H1 (cell line): Measurements from ENCODE around the gene PLCL2. TPM values are rescaled to one million over a fixed set of nuclear protein-coding genes. Genes with fewer than 3 reads are reported as not detected.

Experiments used
- CTCF ChIA-PET: fragments of 300-600 bp; sonication (Branson Sonifier 250); formaldehyde crosslinking; loops from one replicate; lab custom pipeline; 2021; ENCODE audit not compliant: partially characterized antibody; lab: Charles Lee
- POLR2A ChIA-PET: fragments of 300-600 bp; sonication (Branson Sonifier 250); formaldehyde crosslinking; loops from one replicate; lab custom pipeline; 2021; ENCODE audit warnings: inconsistent platforms; ENCODE audit not compliant: partially characterized antibody; lab: Charles Lee
- DNase-seq, 2 experiments: peaks; one replicate each; pipeline versions ENCODE4 v3.0.0 to v3.0.0-alpha.2; 2010 to 2022; ENCODE audit warnings: low spot score in 2 of 2, low read depth in 1 of 2, mixed read lengths in 1 of 2
- FAIRE-seq: peaks from 2 replicates; lab custom pipeline; 2011; peaks lifted over from hg19 to GRCh38; lab: Jason Lieb, UNC
- H2AFZ ChIP-seq: 2 replicates; pipeline ENCODE4 v1.8.1; 2012; ENCODE audit warnings: low read length, inconsistent platforms
- H2AK5ac ChIP-seq: 2 replicates; pipeline ENCODE4 v1.6.1; 2013; ENCODE audit warnings: low read depth, low read length
- H2BK120ac ChIP-seq: replicated peaks from 2 replicates; pipeline ENCODE3; 2013; ENCODE audit warnings: low read depth, low read length, inconsistent platforms
- H2BK12ac ChIP-seq: 2 replicates; pipeline ENCODE4 v1.6.1; 2013; ENCODE audit warnings: low read depth, low read length
- H2BK15ac ChIP-seq: 2 replicates; pipeline ENCODE4 v1.6.1; 2013; ENCODE audit warnings: low read length
- H2BK20ac ChIP-seq: 2 replicates; pipeline ENCODE4 v1.6.1; 2013; ENCODE audit warnings: low read length
- H2BK5ac ChIP-seq: 2 replicates; pipeline ENCODE4 v1.6.1; 2013; ENCODE audit warnings: low read depth, low read length
- H3K14ac ChIP-seq: 2 replicates; pipeline ENCODE4 v1.6.1; 2013; ENCODE audit warnings: inconsistent platforms; ENCODE audit not compliant: insufficient read length
- H3K18ac ChIP-seq: 2 replicates; pipeline ENCODE4 v1.6.1; 2013; ENCODE audit warnings: low read length; ENCODE audit errors: extremely low read depth
- H3K23ac ChIP-seq: 2 replicates; pipeline ENCODE4 v1.6.1; 2013; ENCODE audit warnings: inconsistent platforms; ENCODE audit not compliant: insufficient read length
- H3K23me2 ChIP-seq: 2 replicates; pipeline ENCODE4 v1.6.1; 2013; ENCODE audit warnings: low read depth, low read length
- H3K27ac ChIP-seq: 2 replicates; pipeline ENCODE4 v1.6.1; 2011; ENCODE audit warnings: low read depth, low read length, inconsistent platforms
- H3K27me3 ChIP-seq, 4 experiments: replicated peaks in 1 of 4; 1 replicate in 1 of 4; 2 replicates in 3 of 4; pipeline versions ENCODE4 v1.6.1 to v1.8.1; 2011 to 2013; ENCODE audit warnings: low read length in 3 of 4, mild to moderate bottlenecking in 3 of 4, inconsistent platforms in 2 of 4, mixed read lengths in 2 of 4, moderate library complexity in 1 of 4; ENCODE audit not compliant: control insufficient read depth in 3 of 4, insufficient read depth in 3 of 4; ENCODE audit errors: extremely low read depth in 1 of 4
- H3K36me3 ChIP-seq, 4 experiments: 2 replicates each; pipeline versions ENCODE4 v1.6.1 to v1.8.1; 2011 to 2013; ENCODE audit warnings: mild to moderate bottlenecking in 4 of 4, low read length in 3 of 4, moderate library complexity in 2 of 4, control low read depth in 1 of 4, inconsistent platforms in 1 of 4; ENCODE audit not compliant: insufficient read depth in 4 of 4, control insufficient read depth in 2 of 4
- H3K4ac ChIP-seq: replicated peaks from 2 replicates; pipeline ENCODE3; 2013; ENCODE audit warnings: low read length, low read depth, mixed read lengths, inconsistent platforms; ENCODE audit not compliant: insufficient read length
- H3K4me1 ChIP-seq, 4 experiments: replicated peaks in 1 of 4; 1 replicate in 1 of 4; 2 replicates in 3 of 4; pipeline versions ENCODE4 v1.6.1 to v1.8.1; 2011 to 2013; ENCODE audit warnings: low read length in 3 of 4, inconsistent platforms in 2 of 4, mixed read lengths in 1 of 4; ENCODE audit not compliant: insufficient read depth in 4 of 4, control insufficient read depth in 3 of 4
- H3K4me2 ChIP-seq, 2 experiments: 2 replicates each; pipeline versions ENCODE4 v1.6.1 to v1.8.1; 2011 to 2013; ENCODE audit warnings: low read depth in 2 of 2, low read length in 2 of 2, control low read depth in 1 of 2, inconsistent platforms in 1 of 2, mild to moderate bottlenecking in 1 of 2; ENCODE audit not compliant: insufficient read depth in 1 of 2
- H3K4me3 ChIP-seq, 4 experiments: fragments of 200-600, 300-600 bp in 1 of 4; sonication (generic), shearing (Covaris generic), sonication (Bioruptor Twin) in 1 of 4; 2 replicates each; pipeline versions ENCODE4 v1.5.1 to v1.8.1; 2011 to 2016; ENCODE audit warnings: low read length in 4 of 4, low read depth in 3 of 4, control low read depth in 2 of 4, inconsistent platforms in 2 of 4, mild to moderate bottlenecking in 2 of 4, mixed read lengths in 1 of 4, moderate library complexity in 1 of 4; ENCODE audit not compliant: insufficient read depth in 2 of 4; ENCODE audit errors: extremely low read depth in 1 of 4
- H3K56ac ChIP-seq: replicated peaks from 2 replicates; pipeline ENCODE3; 2013; ENCODE audit warnings: low read depth, mild to moderate bottlenecking, mixed read lengths, low read length, inconsistent platforms; ENCODE audit not compliant: insufficient read length
- H3K79me1 ChIP-seq: 2 replicates; pipeline ENCODE4 v1.6.1; 2013; ENCODE audit warnings: low read depth, low read length, control low read depth
- H3K79me2 ChIP-seq, 2 experiments: 2 replicates each; pipeline versions ENCODE4 v1.6.1 to v1.8.1; 2012 to 2013; ENCODE audit warnings: low read length in 2 of 2, mild to moderate bottlenecking in 2 of 2, inconsistent platforms in 1 of 2; ENCODE audit not compliant: insufficient read depth in 2 of 2, control insufficient read depth in 1 of 2
- H3K9ac ChIP-seq, 4 experiments: replicated peaks in 1 of 4; 1 replicate in 1 of 4; 2 replicates in 3 of 4; pipeline versions ENCODE4 v1.6.1 to v1.8.1; 2011 to 2013; ENCODE audit warnings: low read depth in 3 of 4, low read length in 3 of 4, control low read depth in 2 of 4, mild to moderate bottlenecking in 2 of 4, moderate library complexity in 2 of 4, inconsistent platforms in 1 of 4; ENCODE audit errors: extremely low read depth in 1 of 4
- H3K9me3 ChIP-seq, 2 experiments: 2 replicates each; pipeline versions ENCODE4 v1.6.1 to v1.8.1; 2012 to 2013; ENCODE audit warnings: mild to moderate bottlenecking in 2 of 2, moderate library complexity in 2 of 2, control low read depth in 1 of 2, inconsistent platforms in 1 of 2, low read depth in 1 of 2, low read length in 1 of 2, mixed read lengths in 1 of 2; ENCODE audit not compliant: insufficient read depth in 2 of 2
- H4K20me1 ChIP-seq, 2 experiments: replicated peaks in 1 of 2; 2 replicates each; pipeline versions ENCODE3 to v1.8.1; 2011 to 2013; ENCODE audit warnings: inconsistent platforms in 2 of 2, low read length in 2 of 2, mild to moderate bottlenecking in 1 of 2; ENCODE audit not compliant: insufficient read depth in 2 of 2, control insufficient read depth in 1 of 2
- H4K5ac ChIP-seq: 2 replicates; pipeline ENCODE4 v1.6.1; 2013; ENCODE audit warnings: low read length, low read depth, mixed read lengths, inconsistent platforms; ENCODE audit not compliant: insufficient read length
- H4K8ac ChIP-seq: 2 replicates; pipeline ENCODE4 v1.8.0; 2013; ENCODE audit warnings: mild to moderate bottlenecking, moderate library complexity, low read length, inconsistent platforms; ENCODE audit not compliant: insufficient read depth; ENCODE audit errors: extremely low read depth
- H4K91ac ChIP-seq: replicated peaks from 2 replicates; pipeline ENCODE3; 2013; ENCODE audit warnings: low read length, mixed read lengths, inconsistent platforms; ENCODE audit not compliant: insufficient read length
- BCL11A ChIP-seq, 2 experiments: IDR thresholded peaks; one replicate each; pipeline ENCODE4 v1.6.1; 2011; ENCODE audit warnings: low read depth in 2 of 2, low read length in 2 of 2, mild to moderate bottlenecking in 2 of 2
- BRCA1 ChIP-seq: IDR thresholded peaks from 2 replicates; pipeline ENCODE4 v1.6.1; 2012; ENCODE audit warnings: low read depth, low read length, improper control_type of control experiment
- EP300 ChIP-seq, 2 experiments: IDR thresholded peaks; 1 replicate in 1 of 2; 2 replicates in 1 of 2; pipeline ENCODE4 v1.6.1; 2011 to 2012; ENCODE audit warnings: low read depth in 2 of 2, low read length in 2 of 2, mild to moderate bottlenecking in 2 of 2, borderline replicate concordance in 1 of 2, inconsistent platforms in 1 of 2, moderate library complexity in 1 of 2
- FOSL1 ChIP-seq: IDR thresholded peaks from 2 replicates; pipeline ENCODE4 v1.6.1; 2011; ENCODE audit warnings: mild to moderate bottlenecking, low read depth, low read length, moderate library complexity; ENCODE audit not compliant: insufficient read depth
- HDAC6 ChIP-seq: IDR thresholded peaks from one replicate; pipeline ENCODE4 v1.7.1; 2012; ENCODE audit warnings: low read depth, mild to moderate bottlenecking, inconsistent platforms, low read length, moderate library complexity
- NRF1 ChIP-seq: IDR thresholded peaks from 2 replicates; pipeline ENCODE4 v1.6.1; 2011; ENCODE audit warnings: mild to moderate bottlenecking, low read depth, low read length, improper control_type of control experiment
- RNF2 ChIP-seq: fragments of 200-900, 300-1000 bp; sonication (generic); IDR thresholded peaks from 2 replicates; pipeline ENCODE4 v1.7.1; 2016; ENCODE audit warnings: borderline replicate concordance, low read depth, mild to moderate bottlenecking, antibody characterized with exemption, low read length; ENCODE audit not compliant: poor library complexity, severe bottlenecking; ENCODE audit errors: missing control alignments
- SRF ChIP-seq: IDR thresholded peaks from 2 replicates; pipeline ENCODE4 v1.6.1; 2011; ENCODE audit warnings: mild to moderate bottlenecking, low read depth, low read length, moderate library complexity
- WGBS, 2 experiments: shearing (Covaris generic) in 1 of 2; methylation state at CpG; one replicate each; pipeline versions ENCODE4 v1.1.6 to v1.1.7; 2013 to 2015; ENCODE audit warnings: low lambda C conversion rate in 2 of 2, mixed read lengths in 2 of 2, inconsistent platforms in 1 of 2, low coverage in 1 of 2, missing lambda C conversion rate in 1 of 2; ENCODE audit not compliant: insufficient replicate concordance in 2 of 2, insufficient coverage in 1 of 2, insufficient read length in 1 of 2; ENCODE audit errors: extremely low coverage in 1 of 2, missing lambda C conversion rate in 1 of 2; 5-methylcytosine and 5-hydroxymethylcytosine counted together
- polyA plus RNA-seq, 7 experiments: library from polyadenylated mRNA; depleted of rRNA in 3 of 7; stranded (reverse) in 5 of 7; unstranded in 2 of 7; fragments of >200 nt in 5 of 7; fragments of 200-250 nt in 2 of 7; gene quantifications; 1 replicate in 5 of 7; 2 replicates in 1 of 7; 4 replicates in 1 of 7; pipeline versions ENCODE4 v1.2.1 to v1.2.3, GENCODE V29; 2011 to 2013; ENCODE audit warnings: missing spikeins in 2 of 7, mixed read lengths in 2 of 7
- total RNA-seq: library from RNA; stranded (reverse); fragmentation: NEBNext Ultra II Directional; extraction: Animal tissue kit (Norgen Biotek cat#: 25700); gene quantifications from 2 replicates; pipeline ENCODE4 v1.2.1, GENCODE V29; 2021
- TF ChIP-seq, protein P1 (sequence below), 3 experiments: IDR thresholded peaks; 1 replicate in 2 of 3; 2 replicates in 1 of 3; pipeline versions ENCODE4 v1.5.1 to v1.6.1; 2011; ENCODE audit warnings: low read length in 3 of 3, mild to moderate bottlenecking in 3 of 3, inconsistent platforms in 2 of 3, low read depth in 1 of 3, moderate library complexity in 1 of 3; ENCODE audit not compliant: insufficient read depth in 1 of 3; ENCODE audit errors: control extremely low read depth in 1 of 3

The PLCL2 gene
- total and polyA plus RNA-seq, 2 of the 8 experiments (the other 6 are each of a cell fraction or from before 2014, with no cell fraction given), result 3.5 to 6.8 TPM

DNA sequence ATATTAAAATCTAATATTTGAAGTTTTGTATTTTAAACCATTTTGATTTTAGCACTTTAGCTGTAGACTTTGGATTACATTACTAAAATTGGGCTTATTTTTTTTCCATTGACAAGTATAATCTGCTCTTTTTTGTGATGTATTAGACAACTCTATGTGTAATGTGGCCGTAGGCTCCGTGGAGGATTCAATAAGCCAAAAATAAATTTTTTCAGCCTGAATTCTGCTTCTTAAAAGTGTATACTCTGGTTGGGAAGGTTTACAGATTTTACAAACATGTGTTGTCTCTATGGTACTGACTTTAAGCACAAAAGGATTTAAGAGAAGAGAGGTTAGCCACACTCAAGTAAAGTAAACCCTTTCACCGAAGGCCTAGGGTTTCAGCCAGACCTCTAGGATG, 110.8 kb downstream of the PLCL2 start:
- CTCF ChIA-PET, result interaction anchor here (2.1 kb wide), 1 partner anchor 9 kb away, joined by 6 read pairs; no protein-coding TSS in a partner anchor
- no peak for FAIRE-seq
- whole genome bisulfite sequencing, 2 experiments, result 84% methylated on average over 3 of the region's 3 CpGs; no CpG with 5 or more reads in 1 of the 2 experiments
- TF ChIP-seq, protein P1, sequence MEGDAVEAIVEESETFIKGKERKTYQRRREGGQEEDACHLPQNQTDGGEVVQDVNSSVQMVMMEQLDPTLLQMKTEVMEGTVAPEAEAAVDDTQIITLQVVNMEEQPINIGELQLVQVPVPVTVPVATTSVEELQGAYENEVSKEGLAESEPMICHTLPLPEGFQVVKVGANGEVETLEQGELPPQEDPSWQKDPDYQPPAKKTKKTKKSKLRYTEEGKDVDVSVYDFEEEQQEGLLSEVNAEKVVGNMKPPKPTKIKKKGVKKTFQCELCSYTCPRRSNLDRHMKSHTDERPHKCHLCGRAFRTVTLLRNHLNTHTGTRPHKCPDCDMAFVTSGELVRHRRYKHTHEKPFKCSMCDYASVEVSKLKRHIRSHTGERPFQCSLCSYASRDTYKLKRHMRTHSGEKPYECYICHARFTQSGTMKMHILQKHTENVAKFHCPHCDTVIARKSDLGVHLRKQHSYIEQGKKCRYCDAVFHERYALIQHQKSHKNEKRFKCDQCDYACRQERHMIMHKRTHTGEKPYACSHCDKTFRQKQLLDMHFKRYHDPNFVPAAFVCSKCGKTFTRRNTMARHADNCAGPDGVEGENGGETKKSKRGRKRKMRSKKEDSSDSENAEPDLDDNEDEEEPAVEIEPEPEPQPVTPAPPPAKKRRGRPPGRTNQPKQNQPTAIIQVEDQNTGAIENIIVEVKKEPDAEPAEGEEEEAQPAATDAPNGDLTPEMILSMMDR (IDR thresholded peaks at IDR 0.05; ENCODE audit: control extremely low read depth in 1 of 3, insufficient read depth in 1 of 3, low read depth in 1 of 3, low read length in 3 of 3), result no peak
- TF ChIP-seq EP300 (IDR thresholded peaks at IDR 0.05; ENCODE audit: borderline replicate concordance in 1 of 2, low read depth in 2 of 2, low read length in 2 of 2), result no peak
- no peak for TF ChIP-seq BRCA1
- TF ChIP-seq NRF1, result no peak
- no peak for TF ChIP-seq BCL11A (IDR thresholded peaks at IDR 0.05; ENCODE audit: low read depth in 2 of 2, low read length in 2 of 2)
- no peak for TF ChIP-seq SRF
- TF ChIP-seq FOSL1, result no peak
- TF ChIP-seq RNF2, result no peak
- no peak for TF ChIP-seq HDAC6

More for the DNA sequence above, 110.8 kb downstream of the PLCL2 start:
- POLR2A ChIA-PET, result no interaction called here
- Histone ChIP-seq H2BK5ac (no peak overlapping the region), H3K14ac (no peak overlapping the region), H3K4ac (no peak overlapping the region), H4K5ac (no peak overlapping the region), H2BK12ac (no peak overlapping the region), H4K20me1 (peaks cover 8 to 9% of the 10 kb centered on the region in 2 experiments), H3K9ac (no peak overlapping the region), H3K4me2 (no peak overlapping the region; a peak in 1 of 4 replicates), H3K27me3 (peaks cover 18 to 47% (median 41%) of the 10 kb centered on the region in 4 experiments), H3K79me2 (no peaks in the 10 kb centered on the region; a peak in 1 of 4 replicates), H3K79me1 (no peaks in the 10 kb centered on the region; the same call in 1 of the 2 replicates), H3K56ac (no peak overlapping the region), H2BK120ac (no peak overlapping the region), H4K8ac (no peak overlapping the region), H3K23me2 (no peaks in the 10 kb centered on the region), H2BK20ac (no peak overlapping the region), H3K9me3 (no peaks in the 10 kb centered on the region), H4K91ac (no peak overlapping the region), H2AK5ac (no peak overlapping the region), H3K4me1 (peaks cover 0 to 7% (median 1%) of the 10 kb centered on the region in 4 experiments; a peak in 2 of 7 replicates), H3K4me3 (no peak overlapping the region), H3K18ac (no peak overlapping the region), H3K36me3 (no peaks in the 10 kb centered on the region), H3K27ac (no peak overlapping the region), H3K23ac (no peak overlapping the region), H2BK15ac (no peak overlapping the region), H2AFZ (no peak overlapping the region)
- DNase-seq, result no peak
